ENCODE measurements around the gene GDF10.

The GDF10 gene

GRCh38 chr10:47295411-47295810 is 4.6 kb upstream of the GDF10 start:
- no peak for DNase-seq

DNA sequence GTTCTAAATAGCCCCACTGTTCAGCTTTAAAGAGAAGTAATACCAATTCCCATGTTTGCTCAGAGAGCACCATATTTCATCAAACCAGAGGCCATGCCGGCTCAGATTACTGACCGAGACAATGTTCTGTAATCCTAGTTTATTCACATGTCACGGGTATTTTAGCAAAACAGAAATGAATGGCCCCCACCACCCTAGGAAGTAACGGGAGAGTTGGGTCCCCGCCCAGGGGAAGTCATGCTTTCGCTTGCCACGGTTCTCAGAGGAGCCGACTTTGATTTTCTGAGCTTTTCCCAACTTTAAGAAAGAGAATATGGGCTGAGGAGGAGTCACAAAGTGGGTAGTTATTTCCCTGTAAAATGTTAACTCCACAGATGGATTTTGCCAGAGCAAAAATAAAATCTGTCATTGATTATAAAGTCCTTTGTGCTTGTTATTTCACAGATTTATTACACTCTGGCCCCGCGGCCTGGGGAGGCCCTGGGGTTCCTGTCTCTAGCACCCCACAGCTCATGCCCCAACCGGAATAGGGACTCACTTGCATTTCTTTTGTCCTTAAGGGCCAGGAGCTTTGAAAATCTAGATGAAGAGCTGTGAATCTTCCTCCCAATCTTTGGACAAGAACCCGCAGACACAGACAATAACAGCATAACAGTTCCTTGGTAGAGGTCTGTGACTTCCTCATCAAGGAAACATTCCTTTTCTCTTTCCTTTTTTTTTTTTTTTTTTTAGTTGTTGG is 3.7 kb upstream of the GDF10 start:
- DNase-seq, result no peak

DNA sequence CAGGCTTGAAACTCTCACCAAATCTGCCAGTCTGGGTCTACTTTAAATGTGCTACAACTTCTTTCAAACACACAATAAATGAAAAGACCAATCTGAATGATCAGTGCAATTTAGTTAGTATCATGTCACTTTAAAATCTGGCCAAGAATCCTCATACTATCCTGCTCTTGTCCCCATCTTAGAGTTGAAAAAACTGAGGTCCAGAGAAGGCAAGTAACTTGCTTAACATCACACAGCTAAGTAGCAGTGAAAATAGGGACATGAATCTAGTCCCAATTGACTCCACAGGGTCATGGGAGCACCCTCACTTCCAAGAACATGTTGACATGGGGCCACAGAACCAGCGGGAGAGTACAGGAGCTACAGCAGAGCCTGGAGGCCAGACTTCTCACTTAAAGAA is 3.1 kb upstream of the GDF10 start:
- DNase-seq, result no peak

GRCh38 chr10:47297866-47298540 is 2.0 kb upstream of the GDF10 start:
- DNase-seq, result no peak

DNA sequence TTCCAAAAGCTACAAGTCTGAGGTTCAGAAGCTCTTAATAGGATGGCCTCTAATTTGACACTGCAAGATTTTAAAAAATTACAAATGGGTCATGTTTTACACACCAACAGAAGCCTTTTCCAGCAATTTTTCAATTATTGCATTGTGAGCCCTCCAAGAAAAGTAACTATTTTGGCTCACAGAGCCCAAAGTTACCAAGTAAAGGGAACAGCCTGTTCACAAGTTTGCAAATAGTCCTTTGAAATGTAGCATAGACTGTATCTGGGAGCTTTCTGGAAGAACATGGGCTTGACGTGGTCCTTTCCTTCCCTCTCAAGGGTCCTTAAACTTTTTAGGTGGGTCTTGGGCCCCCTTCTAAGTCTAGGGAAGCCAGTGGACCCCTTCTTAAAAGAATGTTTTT is 1.3 kb upstream of the GDF10 start:
- no peak for DNase-seq

DNA sequence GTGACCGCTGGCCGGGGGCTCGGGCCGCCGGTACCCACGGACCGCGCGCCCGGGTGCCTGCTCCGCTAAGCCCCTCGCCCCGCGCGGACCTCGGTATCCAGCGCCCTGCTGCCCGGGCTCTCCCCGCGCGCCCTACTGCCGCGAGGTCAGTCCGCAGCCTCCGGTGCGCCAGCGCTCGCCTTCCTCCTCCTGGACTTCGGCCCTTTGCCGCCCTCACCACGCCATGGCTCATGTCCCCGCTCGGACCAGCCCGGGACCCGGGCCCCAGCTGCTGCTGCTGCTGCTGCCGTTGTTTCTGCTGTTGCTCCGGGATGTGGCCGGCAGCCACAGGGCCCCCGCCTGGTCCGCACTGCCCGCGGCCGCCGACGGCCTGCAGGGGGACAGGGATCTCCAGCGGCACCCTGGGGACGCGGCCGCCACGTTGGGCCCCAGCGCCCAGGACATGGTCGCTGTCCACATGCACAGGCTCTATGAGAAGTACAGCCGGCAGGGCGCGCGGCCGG is 483 bp downstream of the GDF10 start:
- DNase-seq, result no peak

GRCh38 chr10:47301833-47302232 is 1.8 kb downstream of the GDF10 start:
- DNase-seq, result no peak

GRCh38 chr10:47303105-47303504 is 3.1 kb downstream of the GDF10 start:
- no peak for DNase-seq

- DNase-seq, result no peak
These were observed 3.9 kb downstream of the GDF10 start for GRCh38 chr10:47303866-47304265.

DNA sequence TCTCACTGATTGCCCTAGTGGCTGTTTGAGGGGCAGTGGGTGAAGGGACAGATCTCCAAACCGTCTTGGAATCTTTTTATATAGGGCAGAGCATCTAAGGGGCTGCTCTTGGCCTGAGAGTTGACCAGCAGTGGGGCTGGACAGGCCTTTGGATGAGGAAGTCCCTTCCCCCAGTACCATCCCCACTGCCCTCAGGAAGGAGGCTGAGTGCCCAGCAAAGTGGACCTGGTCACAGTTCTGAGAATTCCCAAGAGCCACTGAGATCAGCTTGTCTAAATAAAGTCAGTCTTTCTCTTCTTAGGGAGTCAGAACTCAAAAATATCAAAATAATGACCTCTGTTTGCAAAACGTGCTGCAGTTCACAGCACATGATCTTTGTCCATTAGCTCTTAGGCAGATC is 5.6 kb downstream of the GDF10 start:
- DNase-seq, result no peak

GRCh38 chr10:47306387-47307210 is 6.6 kb downstream of the GDF10 start:
- DNase-seq, result no peak

- DNase-seq, result no peak
These were observed 7.4 kb downstream of the GDF10 start for GRCh38 chr10:47307381-47307780.

GRCh38 chr10:47308775-47309174 is 8.8 kb downstream of the GDF10 start:
- DNase-seq, result no peak

DNA sequence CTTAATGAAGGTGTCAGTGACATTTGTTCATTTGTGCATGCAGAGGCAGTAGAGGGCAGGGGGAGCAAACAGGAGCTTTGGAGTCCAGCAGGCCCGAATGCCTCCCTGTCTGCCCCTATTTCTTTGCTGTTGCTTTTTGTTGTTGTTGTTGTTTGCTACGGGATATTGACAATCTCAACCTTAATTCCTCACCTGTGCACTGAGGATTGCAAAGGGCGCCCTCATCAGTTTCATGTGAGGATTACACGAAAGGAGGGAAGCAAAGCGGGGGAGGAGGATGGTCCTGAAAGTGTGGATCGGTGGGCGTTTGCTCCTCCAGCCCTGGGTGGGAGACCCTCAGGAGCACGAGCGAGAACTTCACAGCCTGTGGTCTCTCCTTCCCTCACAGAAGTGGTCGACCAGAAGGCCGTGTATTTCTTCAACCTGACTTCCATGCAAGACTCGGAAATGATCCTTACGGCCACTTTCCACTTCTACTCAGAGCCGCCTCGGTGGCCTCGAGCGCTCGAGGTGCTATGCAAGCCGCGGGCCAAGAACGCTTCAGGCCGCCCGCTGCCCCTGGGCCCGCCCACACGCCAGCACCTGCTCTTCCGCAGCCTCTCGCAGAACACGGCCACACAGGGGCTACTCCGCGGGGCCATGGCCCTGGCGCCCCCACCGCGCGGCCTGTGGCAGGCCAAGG is 9.6 kb downstream of the GDF10 start:
- no peak for DNase-seq

- no peak for DNase-seq
These were observed 10.1 kb downstream of the GDF10 start for GRCh38 chr10:47310090-47310505.

- DNase-seq, result no peak
These were observed 11.4 kb downstream of the GDF10 start for GRCh38 chr10:47311193-47311931.

DNA sequence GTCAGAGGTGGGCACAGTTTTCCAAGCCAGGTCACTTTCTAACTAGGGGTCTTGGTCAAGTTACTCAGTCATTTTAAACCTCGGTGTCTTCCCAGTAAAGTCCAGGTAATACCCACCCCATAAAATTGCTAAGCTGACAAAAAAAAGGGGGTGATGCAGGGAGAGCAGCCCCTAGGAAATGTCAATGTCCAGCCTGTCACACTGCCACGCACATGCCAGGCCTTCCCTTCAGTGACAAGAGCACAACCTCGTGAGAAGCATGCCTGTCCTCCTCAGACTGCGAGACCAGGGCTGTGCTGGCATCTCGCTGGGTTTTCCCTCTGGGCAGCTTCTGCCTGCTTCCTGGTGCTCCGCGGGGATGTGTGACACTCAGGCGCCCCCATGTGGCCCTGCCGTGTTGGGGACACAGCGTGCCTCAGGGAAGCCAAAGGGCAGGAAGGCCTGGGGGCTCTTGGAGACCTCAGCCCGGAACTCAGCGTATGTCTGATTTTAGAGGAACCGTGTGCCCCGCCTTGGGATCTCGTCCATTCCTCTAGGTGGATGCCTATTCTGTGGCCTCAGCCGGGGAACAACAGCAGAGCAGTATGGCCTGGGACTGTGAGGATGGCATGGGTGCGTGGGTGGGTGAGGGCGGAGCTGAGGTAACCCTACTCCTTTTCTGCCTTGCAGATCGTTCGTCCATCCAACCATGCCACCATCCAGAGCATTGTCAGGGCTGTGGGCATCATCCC is 12.1 kb downstream of the GDF10 start:
- peak; percentile 32 to 42 for DNase-seq

DNA sequence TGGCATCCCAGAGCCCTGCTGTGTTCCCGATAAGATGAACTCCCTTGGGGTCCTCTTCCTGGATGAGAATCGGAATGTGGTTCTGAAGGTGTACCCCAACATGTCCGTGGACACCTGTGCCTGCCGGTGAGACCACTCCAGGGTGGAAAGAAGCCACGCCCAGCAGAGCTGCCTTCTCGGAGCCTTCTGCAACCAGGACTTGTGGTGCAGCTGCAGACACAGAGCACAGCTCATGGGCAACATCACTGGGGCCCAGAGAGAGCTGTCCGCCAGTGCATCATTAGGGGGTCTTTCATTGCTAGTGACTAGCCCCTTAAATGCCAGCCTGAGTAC is 12.6 kb downstream of the GDF10 start:
- no peak for DNase-seq

DNA sequence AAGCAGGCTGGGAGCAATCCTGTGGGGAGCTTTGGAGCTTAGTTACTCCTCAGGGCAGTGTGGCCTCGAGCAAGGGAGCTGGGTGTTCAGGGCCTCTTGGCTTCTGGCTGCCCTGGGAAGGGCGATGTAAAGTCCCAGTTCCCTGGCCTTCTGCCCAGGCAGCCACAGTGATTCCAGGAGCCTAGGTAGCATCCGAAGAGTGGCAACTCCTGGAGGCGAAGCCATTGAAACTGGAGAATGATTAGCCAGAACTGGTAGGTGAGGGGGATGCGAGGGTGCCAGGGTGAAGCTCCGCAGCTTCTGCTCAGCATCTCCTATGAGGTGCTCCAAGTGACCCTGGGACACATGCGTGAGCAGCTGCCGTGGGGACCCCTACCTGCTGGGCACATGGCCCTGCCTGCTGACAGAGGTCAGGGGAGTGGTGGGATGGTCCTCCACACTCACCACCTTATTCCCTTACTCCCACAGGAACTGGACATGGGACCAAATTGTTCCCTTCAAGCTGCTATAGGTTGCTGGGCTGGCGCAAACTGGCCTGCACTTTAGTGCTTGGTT is 14.5 kb downstream of the GDF10 start:
- no peak for DNase-seq

DNA sequence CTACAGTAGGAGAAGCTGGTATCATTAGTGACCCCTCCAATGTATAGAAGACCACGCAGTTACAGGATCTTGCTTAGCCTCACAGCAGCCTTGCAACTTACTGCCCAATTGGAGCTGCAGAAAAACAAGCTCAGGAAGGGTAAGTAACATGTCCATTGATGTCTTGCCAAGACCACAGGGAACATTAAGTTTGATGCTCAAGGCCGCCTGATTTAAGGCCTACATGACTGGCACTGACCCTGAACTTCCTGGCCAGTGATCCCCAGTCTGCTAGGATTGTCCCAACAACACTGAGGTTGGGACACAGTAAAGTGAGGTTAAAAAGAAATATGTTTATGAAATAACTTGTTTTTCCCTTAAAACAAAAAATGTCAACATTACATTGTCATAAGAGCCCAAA is 15.4 kb downstream of the GDF10 start:
- DNase-seq, result no peak

DNA sequence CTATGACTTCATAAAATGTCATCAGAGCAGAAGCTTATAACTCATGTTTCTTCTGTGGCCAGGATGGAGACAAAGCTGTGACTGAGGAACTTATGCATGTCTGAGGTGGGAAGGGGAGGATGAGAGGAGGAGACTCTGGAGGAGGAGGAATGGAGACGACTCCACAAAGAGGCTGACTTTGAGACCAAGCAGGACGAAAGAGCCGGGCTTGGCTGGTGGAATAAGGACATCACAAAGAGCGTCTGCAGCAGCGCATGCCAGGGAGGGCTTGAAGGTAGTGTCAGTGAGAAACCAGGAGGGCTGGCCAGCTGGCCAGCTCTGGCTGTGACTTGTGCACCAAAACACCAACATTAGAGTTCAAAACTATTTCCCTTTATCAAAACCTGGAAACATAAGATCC is 16.1 kb downstream of the GDF10 start:
- no peak for DNase-seq
